Smooth muscle cell (in vitro differentiated cells): Measurements from ENCODE around the gene HBG1. TPM values are rescaled to one million over a fixed set of nuclear protein-coding genes. Genes with fewer than 3 reads are reported as not detected.

Source experiments
- DNase-seq: peaks from one replicate; lab custom pipeline; 2025; ENCODE audit not compliant: unreplicated experiment; lab: John Stamatoyannopoulos, UW
- H2AFZ ChIP-seq: fragments of 200-600 bp; sonication (generic); 2 replicates; pipeline ENCODE4 v1.6.0; 2016; ENCODE audit warnings: antibody characterized with exemption, low read depth, mild to moderate bottlenecking
- H3F3A ChIP-seq: fragments of 200-600 bp; sonication (generic); 2 replicates; pipeline ENCODE4 v1.6.0; 2017; ENCODE audit warnings: antibody characterized with exemption, low read depth
- H3K27ac ChIP-seq: fragments of 200-600 bp; sonication (generic); 2 replicates; pipeline ENCODE4 v1.5.1; 2016; ENCODE audit warnings: low read depth, mild to moderate bottlenecking
- H3K27me3 ChIP-seq: fragments of 200-600 bp; sonication (generic); 2 replicates; pipeline ENCODE4 v1.6.1; 2016; ENCODE audit warnings: low read depth, mild to moderate bottlenecking
- H3K36me3 ChIP-seq: fragments of 200-600 bp; sonication (generic); 2 replicates; pipeline ENCODE4 v1.5.1; 2016; ENCODE audit warnings: low read depth
- H3K4me1 ChIP-seq: fragments of 200-600 bp; sonication (generic); 2 replicates; pipeline ENCODE4 v1.5.1; 2016; ENCODE audit warnings: low read depth
- H3K4me2 ChIP-seq: fragments of 200-600 bp; sonication (generic); 2 replicates; pipeline ENCODE4 v1.6.0; 2016; ENCODE audit warnings: mild to moderate bottlenecking
- H3K4me3 ChIP-seq: fragments of 200-600 bp; sonication (generic); 2 replicates; pipeline ENCODE4 v1.5.1; 2016; ENCODE audit warnings: mild to moderate bottlenecking
- H3K79me2 ChIP-seq: fragments of 200-600 bp; sonication (generic); 2 replicates; pipeline ENCODE4 v1.6.0; 2016; ENCODE audit warnings: low read depth, mild to moderate bottlenecking
- H3K9ac ChIP-seq: fragments of 200-600 bp; sonication (generic); 2 replicates; pipeline ENCODE4 v1.6.0; 2016; ENCODE audit warnings: low read depth
- H3K9me3 ChIP-seq: fragments of 200-600 bp; sonication (generic); replicated peaks from 2 replicates; pipeline ENCODE4 v1.5.1; 2016; ENCODE audit warnings: low read depth
- H4K20me1 ChIP-seq: fragments of 200-600 bp; sonication (generic); 2 replicates; pipeline ENCODE4 v1.6.0; 2016; ENCODE audit warnings: low read depth
- WGBS: methylation state at CpG from one replicate; pipeline ENCODE4 v1.1.7; 2016; ENCODE audit warnings: low lambda C conversion rate; 5-methylcytosine and 5-hydroxymethylcytosine counted together
- polyA plus RNA-seq: library from polyadenylated mRNA; unstranded; fragments of >200 nt; fragmentation: Nextera tagmentation; extraction: Ambion mirVana; gene quantifications from 2 replicates; pipeline ENCODE4 v1.2.1, GENCODE V29; 2016
- total RNA-seq: library from RNA; depleted of rRNA; stranded (reverse); fragments of >200 nt; gene quantifications from 2 replicates; pipeline ENCODE4 v1.2.3, GENCODE V29; 2014
- TF ChIP-seq, protein P1 (sequence below): fragments of 200-600 bp; sonication (generic); IDR thresholded peaks from 2 replicates; pipeline ENCODE4 v1.5.1; 2017; ENCODE audit warnings: borderline replicate concordance, mild to moderate bottlenecking, antibody characterized with exemption; ENCODE audit not compliant: insufficient read depth, poor library complexity, severe bottlenecking

HBG1 gene
- total and polyA plus RNA-seq, 2 experiments from 2014 or later = not detected

DNA sequence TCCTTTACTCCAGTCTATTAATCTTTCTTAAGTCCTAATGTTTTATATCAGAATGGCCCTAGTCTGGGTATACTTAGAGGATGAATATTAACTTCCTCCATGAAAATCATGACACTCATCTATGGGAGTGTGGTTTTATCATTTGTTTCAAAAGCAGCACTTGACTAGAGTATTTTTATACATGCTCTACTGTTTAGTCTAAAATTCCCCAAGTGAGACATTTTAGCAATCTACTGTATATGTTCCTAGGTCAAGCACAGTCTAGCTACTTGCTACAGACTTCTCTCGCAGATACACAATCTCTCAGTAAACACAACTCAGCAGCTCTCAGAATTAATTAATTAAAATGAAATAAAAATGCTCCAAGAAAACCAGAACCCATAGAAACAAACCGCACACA, 19.9 kb downstream of the HBG1 start:
- TF ChIP-seq, protein P1, sequence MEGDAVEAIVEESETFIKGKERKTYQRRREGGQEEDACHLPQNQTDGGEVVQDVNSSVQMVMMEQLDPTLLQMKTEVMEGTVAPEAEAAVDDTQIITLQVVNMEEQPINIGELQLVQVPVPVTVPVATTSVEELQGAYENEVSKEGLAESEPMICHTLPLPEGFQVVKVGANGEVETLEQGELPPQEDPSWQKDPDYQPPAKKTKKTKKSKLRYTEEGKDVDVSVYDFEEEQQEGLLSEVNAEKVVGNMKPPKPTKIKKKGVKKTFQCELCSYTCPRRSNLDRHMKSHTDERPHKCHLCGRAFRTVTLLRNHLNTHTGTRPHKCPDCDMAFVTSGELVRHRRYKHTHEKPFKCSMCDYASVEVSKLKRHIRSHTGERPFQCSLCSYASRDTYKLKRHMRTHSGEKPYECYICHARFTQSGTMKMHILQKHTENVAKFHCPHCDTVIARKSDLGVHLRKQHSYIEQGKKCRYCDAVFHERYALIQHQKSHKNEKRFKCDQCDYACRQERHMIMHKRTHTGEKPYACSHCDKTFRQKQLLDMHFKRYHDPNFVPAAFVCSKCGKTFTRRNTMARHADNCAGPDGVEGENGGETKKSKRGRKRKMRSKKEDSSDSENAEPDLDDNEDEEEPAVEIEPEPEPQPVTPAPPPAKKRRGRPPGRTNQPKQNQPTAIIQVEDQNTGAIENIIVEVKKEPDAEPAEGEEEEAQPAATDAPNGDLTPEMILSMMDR = no peak
- Histone ChIP-seq H4K20me1 (no peaks in the 10 kb centered on the region), H3K9me3 (no peaks in the 10 kb centered on the region), H3K4me1 (no peaks in the 10 kb centered on the region), H3K36me3 (no peaks in the 10 kb centered on the region), H3K4me3 (no peak overlapping the region), H2AFZ (no peak overlapping the region), H3K79me2 (no peaks in the 10 kb centered on the region), H3K9ac (no peak overlapping the region), H3K27ac (no peak overlapping the region), H3K27me3 (no peaks in the 10 kb centered on the region), H3K4me2 (no peak overlapping the region), H3F3A (no peaks in the 10 kb centered on the region)
- DNase-seq = no peak
- 98% methylated on average over 2 of the region's 2 CpGs for WGBS

DNA sequence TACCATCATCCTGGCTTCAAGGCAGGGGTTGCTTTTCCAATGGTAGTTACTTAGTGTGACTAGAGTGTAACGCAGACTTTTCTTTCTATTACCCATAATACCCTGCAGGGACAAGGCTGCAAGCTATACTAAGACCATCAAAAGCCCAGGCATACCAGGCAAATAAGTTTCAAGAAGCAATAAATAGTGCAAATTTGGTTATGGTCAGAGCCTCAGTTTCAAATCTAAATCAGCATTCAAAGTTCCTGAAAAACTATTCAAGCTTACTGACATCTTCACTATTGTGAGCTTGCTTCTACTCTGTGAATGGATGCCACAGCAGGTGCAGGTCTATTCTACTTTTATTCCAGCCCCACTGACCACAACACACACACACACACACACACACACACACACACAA, 20.3 kb downstream of the HBG1 start:
- H3K4me3 ChIP-seq = no peak overlapping the region
- TF ChIP-seq, protein P1 = no peak
- no peak overlapping the region for H2AFZ ChIP-seq
- H3K4me2 ChIP-seq = no peak overlapping the region
- H3K4me1 ChIP-seq = no peaks in the 10 kb centered on the region
- no peaks in the 10 kb centered on the region for H3F3A ChIP-seq
- H3K9ac ChIP-seq = no peak overlapping the region
- no peaks in the 10 kb centered on the region for H4K20me1 ChIP-seq
- no peaks in the 10 kb centered on the region for H3K36me3 ChIP-seq
- H3K79me2 ChIP-seq = no peaks in the 10 kb centered on the region
- WGBS = 69% methylated on average over 1 of the region's 1 CpG
- no peak for DNase-seq
- no peak overlapping the region for H3K27ac ChIP-seq
- H3K9me3 ChIP-seq = no peaks in the 10 kb centered on the region
- no peaks in the 10 kb centered on the region for H3K27me3 ChIP-seq

DNA sequence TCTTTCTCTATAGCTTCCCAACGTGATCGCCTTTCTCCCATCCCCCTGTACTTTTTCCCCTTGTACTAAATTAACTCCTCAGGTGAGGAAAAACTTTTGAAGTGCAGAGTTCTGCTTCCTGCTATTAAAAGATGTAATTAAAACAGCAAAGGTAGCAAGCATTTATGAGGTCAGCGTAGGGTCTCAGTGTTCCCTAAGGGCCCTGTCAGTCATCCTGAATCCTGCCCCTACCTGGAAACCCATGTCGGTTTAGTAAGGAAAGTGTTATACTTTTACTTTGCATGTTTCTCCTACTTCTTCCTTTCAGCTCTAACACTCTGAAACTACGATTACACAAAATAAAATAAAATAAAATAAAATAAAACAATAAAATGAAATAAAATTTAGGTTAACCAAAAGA, 21.5 kb downstream of the HBG1 start:
- Histone ChIP-seq H3K4me2 (no peak overlapping the region), H4K20me1 (no peaks in the 10 kb centered on the region), H3K4me3 (no peak overlapping the region), H3K36me3 (no peaks in the 10 kb centered on the region), H3K4me1 (no peaks in the 10 kb centered on the region), H3K79me2 (no peaks in the 10 kb centered on the region), H3K27ac (no peak overlapping the region), H3F3A (no peaks in the 10 kb centered on the region), H3K27me3 (no peaks in the 10 kb centered on the region), H2AFZ (no peak overlapping the region), H3K9ac (no peak overlapping the region), H3K9me3 (no peaks in the 10 kb centered on the region)
- TF ChIP-seq, protein P1 = no peak
- DNase-seq = no peak
- 76% methylated on average over 5 of the region's 5 CpGs for whole genome bisulfite sequencing

DNA sequence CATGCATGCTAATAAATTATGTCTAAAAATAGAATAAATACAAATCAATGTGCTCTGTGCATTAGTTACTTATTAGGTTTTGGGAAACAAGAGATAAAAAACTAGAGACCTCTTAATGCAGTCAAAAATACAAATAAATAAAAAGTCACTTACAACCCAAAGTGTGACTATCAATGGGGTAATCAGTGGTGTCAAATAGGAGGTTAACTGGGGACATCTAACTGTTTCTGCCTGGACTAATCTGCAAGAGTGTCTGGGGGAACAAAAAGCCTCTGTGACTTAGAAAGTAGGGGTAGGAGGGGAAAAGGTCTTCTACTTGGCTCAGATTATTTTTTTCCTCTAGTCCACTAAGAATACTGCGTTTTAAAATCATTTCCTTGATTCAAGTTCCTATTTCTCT, 22.0 kb downstream of the HBG1 start:
- H3K27me3 ChIP-seq = no peaks in the 10 kb centered on the region
- DNase-seq = no peak
- no peaks in the 10 kb centered on the region for H3K79me2 ChIP-seq
- H3K36me3 ChIP-seq = no peaks in the 10 kb centered on the region
- WGBS = 62% methylated on average over 1 of the region's 1 CpG
- H3K9me3 ChIP-seq = no peaks in the 10 kb centered on the region
- no peaks in the 10 kb centered on the region for H3K4me1 ChIP-seq
- H4K20me1 ChIP-seq = no peaks in the 10 kb centered on the region
- TF ChIP-seq, protein P1 = no peak
- no peak overlapping the region for H3K9ac ChIP-seq
- no peak overlapping the region for H3K4me2 ChIP-seq
- no peaks in the 10 kb centered on the region for H3F3A ChIP-seq
- H2AFZ ChIP-seq = no peak overlapping the region
- H3K4me3 ChIP-seq = no peak overlapping the region
- no peak overlapping the region for H3K27ac ChIP-seq
